H1 (cell line): Measurements from ENCODE around the gene LRRC19. TPM values are rescaled to one million over a fixed set of nuclear protein-coding genes. Genes with fewer than 3 reads are reported as not detected.

Experiments
- CTCF ChIA-PET: fragments of 300-600 bp; sonication (Branson Sonifier 250); formaldehyde crosslinking; loops from one replicate; lab custom pipeline; 2021; ENCODE audit not compliant: partially characterized antibody; lab: Charles Lee
- POLR2A ChIA-PET: fragments of 300-600 bp; sonication (Branson Sonifier 250); formaldehyde crosslinking; loops from one replicate; lab custom pipeline; 2021; ENCODE audit warnings: inconsistent platforms; ENCODE audit not compliant: partially characterized antibody; lab: Charles Lee
- DNase-seq, 2 experiments: peaks; one replicate each; pipeline versions ENCODE4 v3.0.0 to v3.0.0-alpha.2; 2010 to 2022; ENCODE audit warnings: low spot score in 2 of 2, low read depth in 1 of 2, mixed read lengths in 1 of 2
- FAIRE-seq: peaks from 2 replicates; lab custom pipeline; 2011; peaks lifted over from hg19 to GRCh38; lab: Jason Lieb, UNC
- H2AFZ ChIP-seq: 2 replicates; pipeline ENCODE4 v1.8.1; 2012; ENCODE audit warnings: low read length, inconsistent platforms
- H2AK5ac ChIP-seq: 2 replicates; pipeline ENCODE4 v1.6.1; 2013; ENCODE audit warnings: low read depth, low read length
- H2BK120ac ChIP-seq: replicated peaks from 2 replicates; pipeline ENCODE3; 2013; ENCODE audit warnings: low read depth, low read length, inconsistent platforms
- H2BK12ac ChIP-seq: 2 replicates; pipeline ENCODE4 v1.6.1; 2013; ENCODE audit warnings: low read depth, low read length
- H2BK15ac ChIP-seq: 2 replicates; pipeline ENCODE4 v1.6.1; 2013; ENCODE audit warnings: low read length
- H2BK20ac ChIP-seq: 2 replicates; pipeline ENCODE4 v1.6.1; 2013; ENCODE audit warnings: low read length
- H2BK5ac ChIP-seq: 2 replicates; pipeline ENCODE4 v1.6.1; 2013; ENCODE audit warnings: low read depth, low read length
- H3K14ac ChIP-seq: 2 replicates; pipeline ENCODE4 v1.6.1; 2013; ENCODE audit warnings: inconsistent platforms; ENCODE audit not compliant: insufficient read length
- H3K18ac ChIP-seq: 2 replicates; pipeline ENCODE4 v1.6.1; 2013; ENCODE audit warnings: low read length; ENCODE audit errors: extremely low read depth
- H3K23ac ChIP-seq: 2 replicates; pipeline ENCODE4 v1.6.1; 2013; ENCODE audit warnings: inconsistent platforms; ENCODE audit not compliant: insufficient read length
- H3K23me2 ChIP-seq: 2 replicates; pipeline ENCODE4 v1.6.1; 2013; ENCODE audit warnings: low read depth, low read length
- H3K27ac ChIP-seq: 2 replicates; pipeline ENCODE4 v1.6.1; 2011; ENCODE audit warnings: low read depth, low read length, inconsistent platforms
- H3K27me3 ChIP-seq, 4 experiments: replicated peaks in 1 of 4; 1 replicate in 1 of 4; 2 replicates in 3 of 4; pipeline versions ENCODE4 v1.6.1 to v1.8.1; 2011 to 2013; ENCODE audit warnings: low read length in 3 of 4, mild to moderate bottlenecking in 3 of 4, inconsistent platforms in 2 of 4, mixed read lengths in 2 of 4, moderate library complexity in 1 of 4; ENCODE audit not compliant: control insufficient read depth in 3 of 4, insufficient read depth in 3 of 4; ENCODE audit errors: extremely low read depth in 1 of 4
- H3K36me3 ChIP-seq, 4 experiments: 2 replicates each; pipeline versions ENCODE4 v1.6.1 to v1.8.1; 2011 to 2013; ENCODE audit warnings: mild to moderate bottlenecking in 4 of 4, low read length in 3 of 4, moderate library complexity in 2 of 4, control low read depth in 1 of 4, inconsistent platforms in 1 of 4; ENCODE audit not compliant: insufficient read depth in 4 of 4, control insufficient read depth in 2 of 4
- H3K4ac ChIP-seq: replicated peaks from 2 replicates; pipeline ENCODE3; 2013; ENCODE audit warnings: low read length, low read depth, mixed read lengths, inconsistent platforms; ENCODE audit not compliant: insufficient read length
- H3K4me1 ChIP-seq, 4 experiments: replicated peaks in 1 of 4; 1 replicate in 1 of 4; 2 replicates in 3 of 4; pipeline versions ENCODE4 v1.6.1 to v1.8.1; 2011 to 2013; ENCODE audit warnings: low read length in 3 of 4, inconsistent platforms in 2 of 4, mixed read lengths in 1 of 4; ENCODE audit not compliant: insufficient read depth in 4 of 4, control insufficient read depth in 3 of 4
- H3K4me2 ChIP-seq, 2 experiments: 2 replicates each; pipeline versions ENCODE4 v1.6.1 to v1.8.1; 2011 to 2013; ENCODE audit warnings: low read depth in 2 of 2, low read length in 2 of 2, control low read depth in 1 of 2, inconsistent platforms in 1 of 2, mild to moderate bottlenecking in 1 of 2; ENCODE audit not compliant: insufficient read depth in 1 of 2
- H3K4me3 ChIP-seq, 4 experiments: fragments of 200-600, 300-600 bp in 1 of 4; sonication (generic), shearing (Covaris generic), sonication (Bioruptor Twin) in 1 of 4; 2 replicates each; pipeline versions ENCODE4 v1.5.1 to v1.8.1; 2011 to 2016; ENCODE audit warnings: low read length in 4 of 4, low read depth in 3 of 4, control low read depth in 2 of 4, inconsistent platforms in 2 of 4, mild to moderate bottlenecking in 2 of 4, mixed read lengths in 1 of 4, moderate library complexity in 1 of 4; ENCODE audit not compliant: insufficient read depth in 2 of 4; ENCODE audit errors: extremely low read depth in 1 of 4
- H3K56ac ChIP-seq: replicated peaks from 2 replicates; pipeline ENCODE3; 2013; ENCODE audit warnings: low read depth, mild to moderate bottlenecking, mixed read lengths, low read length, inconsistent platforms; ENCODE audit not compliant: insufficient read length
- H3K79me1 ChIP-seq: 2 replicates; pipeline ENCODE4 v1.6.1; 2013; ENCODE audit warnings: low read depth, low read length, control low read depth
- H3K79me2 ChIP-seq, 2 experiments: 2 replicates each; pipeline versions ENCODE4 v1.6.1 to v1.8.1; 2012 to 2013; ENCODE audit warnings: low read length in 2 of 2, mild to moderate bottlenecking in 2 of 2, inconsistent platforms in 1 of 2; ENCODE audit not compliant: insufficient read depth in 2 of 2, control insufficient read depth in 1 of 2
- H3K9ac ChIP-seq, 4 experiments: replicated peaks in 1 of 4; 1 replicate in 1 of 4; 2 replicates in 3 of 4; pipeline versions ENCODE4 v1.6.1 to v1.8.1; 2011 to 2013; ENCODE audit warnings: low read depth in 3 of 4, low read length in 3 of 4, control low read depth in 2 of 4, mild to moderate bottlenecking in 2 of 4, moderate library complexity in 2 of 4, inconsistent platforms in 1 of 4; ENCODE audit errors: extremely low read depth in 1 of 4
- H3K9me3 ChIP-seq, 2 experiments: 2 replicates each; pipeline versions ENCODE4 v1.6.1 to v1.8.1; 2012 to 2013; ENCODE audit warnings: mild to moderate bottlenecking in 2 of 2, moderate library complexity in 2 of 2, control low read depth in 1 of 2, inconsistent platforms in 1 of 2, low read depth in 1 of 2, low read length in 1 of 2, mixed read lengths in 1 of 2; ENCODE audit not compliant: insufficient read depth in 2 of 2
- H4K20me1 ChIP-seq, 2 experiments: replicated peaks in 1 of 2; 2 replicates each; pipeline versions ENCODE3 to v1.8.1; 2011 to 2013; ENCODE audit warnings: inconsistent platforms in 2 of 2, low read length in 2 of 2, mild to moderate bottlenecking in 1 of 2; ENCODE audit not compliant: insufficient read depth in 2 of 2, control insufficient read depth in 1 of 2
- H4K5ac ChIP-seq: 2 replicates; pipeline ENCODE4 v1.6.1; 2013; ENCODE audit warnings: low read length, low read depth, mixed read lengths, inconsistent platforms; ENCODE audit not compliant: insufficient read length
- H4K8ac ChIP-seq: 2 replicates; pipeline ENCODE4 v1.8.0; 2013; ENCODE audit warnings: mild to moderate bottlenecking, moderate library complexity, low read length, inconsistent platforms; ENCODE audit not compliant: insufficient read depth; ENCODE audit errors: extremely low read depth
- H4K91ac ChIP-seq: replicated peaks from 2 replicates; pipeline ENCODE3; 2013; ENCODE audit warnings: low read length, mixed read lengths, inconsistent platforms; ENCODE audit not compliant: insufficient read length
- ASH2L ChIP-seq: fragments of 200-600, 300-600 bp; sonication (generic); IDR thresholded peaks from one replicate; pipeline ENCODE4 v1.7.1; 2017; ENCODE audit warnings: low read length
- CBX8 ChIP-seq: fragments of 300-800, 300-1000 bp; sonication (generic); IDR thresholded peaks from 2 replicates; pipeline ENCODE4 v1.7.1; 2016; ENCODE audit warnings: low read depth, low read length, borderline replicate concordance
- KDM4A ChIP-seq: IDR thresholded peaks from one replicate; pipeline ENCODE4 v1.7.1; 2012; ENCODE audit warnings: low read depth, mild to moderate bottlenecking, moderate library complexity, low read length, inconsistent platforms; ENCODE audit not compliant: severe bottlenecking
- RFX5 ChIP-seq: IDR thresholded peaks from 2 replicates; pipeline ENCODE4 v1.6.1; 2011; ENCODE audit warnings: low read depth, low read length, improper control_type of control experiment, borderline replicate concordance
- WGBS, 2 experiments: shearing (Covaris generic) in 1 of 2; methylation state at CpG; one replicate each; pipeline versions ENCODE4 v1.1.6 to v1.1.7; 2013 to 2015; ENCODE audit warnings: low lambda C conversion rate in 2 of 2, mixed read lengths in 2 of 2, inconsistent platforms in 1 of 2, low coverage in 1 of 2, missing lambda C conversion rate in 1 of 2; ENCODE audit not compliant: insufficient replicate concordance in 2 of 2, insufficient coverage in 1 of 2, insufficient read length in 1 of 2; ENCODE audit errors: extremely low coverage in 1 of 2, missing lambda C conversion rate in 1 of 2; 5-methylcytosine and 5-hydroxymethylcytosine counted together
- polyA plus RNA-seq, 7 experiments: library from polyadenylated mRNA; depleted of rRNA in 3 of 7; stranded (reverse) in 5 of 7; unstranded in 2 of 7; fragments of >200 nt in 5 of 7; fragments of 200-250 nt in 2 of 7; gene quantifications; 1 replicate in 5 of 7; 2 replicates in 1 of 7; 4 replicates in 1 of 7; pipeline versions ENCODE4 v1.2.1 to v1.2.3, GENCODE V29; 2011 to 2013; ENCODE audit warnings: missing spikeins in 2 of 7, mixed read lengths in 2 of 7
- total RNA-seq: library from RNA; stranded (reverse); fragmentation: NEBNext Ultra II Directional; extraction: Animal tissue kit (Norgen Biotek cat#: 25700); gene quantifications from 2 replicates; pipeline ENCODE4 v1.2.1, GENCODE V29; 2021
- TF ChIP-seq, protein P1 (sequence below): IDR thresholded peaks from 2 replicates; pipeline ENCODE4 v1.6.1; 2012; ENCODE audit warnings: low read length, inconsistent platforms

Gene LRRC19
- total and polyA plus RNA-seq, 2 of the 8 experiments (the other 6 are each of a cell fraction or from before 2014, with no cell fraction given): not detected

DNA sequence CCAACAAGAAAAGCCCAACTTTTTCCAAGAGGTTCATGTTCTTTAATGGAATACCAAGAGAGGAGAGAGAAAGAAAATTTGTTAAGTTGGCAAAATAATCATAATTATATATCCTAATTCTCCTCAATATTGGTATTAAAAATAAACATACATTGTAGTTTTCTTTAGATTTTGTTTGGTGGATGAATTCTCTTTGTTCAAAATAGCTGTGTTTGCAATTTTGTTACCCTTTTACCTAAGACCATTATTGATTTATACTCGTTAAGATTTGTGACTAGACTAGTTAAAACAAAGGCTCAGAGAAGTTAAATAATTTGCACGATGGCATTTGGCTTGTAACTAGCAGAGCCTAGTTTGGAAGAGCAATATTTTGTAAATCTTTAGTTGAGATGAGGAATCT is 9.7 kb downstream of the LRRC19 start:
- H3K36me3 ChIP-seq: no peaks in the 10 kb centered on the region; a peak in 1 of 8 replicates
- no peak overlapping the region for H2BK5ac ChIP-seq
- no peak overlapping the region for H3K9ac ChIP-seq
- H2BK120ac ChIP-seq: no peak overlapping the region
- no peak overlapping the region for H3K14ac ChIP-seq
- H4K8ac ChIP-seq: no peak overlapping the region
- no peaks in the 10 kb centered on the region for H3K4me1 ChIP-seq
- no peak overlapping the region for H4K91ac ChIP-seq
- no peak overlapping the region for H3K27ac ChIP-seq
- no peaks in the 10 kb centered on the region for H4K20me1 ChIP-seq
- H2AK5ac ChIP-seq: no peak overlapping the region
- H2BK15ac ChIP-seq: no peak overlapping the region
- FAIRE-seq: no peak
- H2BK20ac ChIP-seq: no peak overlapping the region
- H3K9me3 ChIP-seq: no peaks in the 10 kb centered on the region
- H3K23me2 ChIP-seq: no peaks in the 10 kb centered on the region
- ChIA-PET POLR2A (no interaction called here), CTCF (interaction anchor here (0.6 to 0.7 kb wide), 2 partner anchors 19 to 38 kb away, joined by 3 read pairs; no protein-coding TSS in a partner anchor)
- H3K79me1 ChIP-seq: no peaks in the 10 kb centered on the region
- H3K4me2 ChIP-seq: no peak overlapping the region
- no peak overlapping the region for H4K5ac ChIP-seq
- DNase-seq: no peak
- no peaks in the 10 kb centered on the region for H3K27me3 ChIP-seq
- H3K56ac ChIP-seq: no peak overlapping the region
- no peak overlapping the region for H2BK12ac ChIP-seq
- H2AFZ ChIP-seq: no peak overlapping the region
- TF ChIP-seq KDM4A (no peak), ASH2L (no peak), CBX8 (no peak), RFX5 (no peak)
- TF ChIP-seq, protein P1, sequence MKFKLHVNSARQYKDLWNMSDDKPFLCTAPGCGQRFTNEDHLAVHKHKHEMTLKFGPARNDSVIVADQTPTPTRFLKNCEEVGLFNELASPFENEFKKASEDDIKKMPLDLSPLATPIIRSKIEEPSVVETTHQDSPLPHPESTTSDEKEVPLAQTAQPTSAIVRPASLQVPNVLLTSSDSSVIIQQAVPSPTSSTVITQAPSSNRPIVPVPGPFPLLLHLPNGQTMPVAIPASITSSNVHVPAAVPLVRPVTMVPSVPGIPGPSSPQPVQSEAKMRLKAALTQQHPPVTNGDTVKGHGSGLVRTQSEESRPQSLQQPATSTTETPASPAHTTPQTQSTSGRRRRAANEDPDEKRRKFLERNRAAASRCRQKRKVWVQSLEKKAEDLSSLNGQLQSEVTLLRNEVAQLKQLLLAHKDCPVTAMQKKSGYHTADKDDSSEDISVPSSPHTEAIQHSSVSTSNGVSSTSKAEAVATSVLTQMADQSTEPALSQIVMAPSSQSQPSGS: no peak
- H3K18ac ChIP-seq: no peak overlapping the region
- H3K79me2 ChIP-seq: no peaks in the 10 kb centered on the region
- H3K4me3 ChIP-seq: no peak overlapping the region
- 81% methylated on average over 2 of the region's 2 CpGs; no CpG with 5 or more reads in 1 of the 2 experiments for WGBS, 2 experiments
- no peak overlapping the region for H3K4ac ChIP-seq
- H3K23ac ChIP-seq: no peak overlapping the region
